GM12864 (cell line): ENCODE data around the gene ERC1.

Experiments used
- DNase-seq: peaks from one replicate; pipeline ENCODE4 v3.0.0-alpha.2; 2011; ENCODE audit warnings: low read depth
- H3K4me3 ChIP-seq: 2 replicates; pipeline ENCODE4 v1.5.1; 2011; ENCODE audit warnings: mild to moderate bottlenecking, low read depth, low read length, control low read depth
- CTCF ChIP-seq: IDR thresholded peaks from 2 replicates; pipeline ENCODE4 v1.5.1; 2011; ENCODE audit warnings: low read depth, mild to moderate bottlenecking, moderate library complexity, low read length, control low read depth, inconsistent platforms; ENCODE audit errors: missing control alignments

Gene ERC1

GRCh38 chr12:1273051-1273450, 282.0 kb downstream of the ERC1 start:
- no peak for DNase-seq
- H3K4me3 ChIP-seq: no peak overlapping the region
- no peak for TF ChIP-seq CTCF

GRCh38 chr12:1277905-1278304, 286.9 kb downstream of the ERC1 start:
- H3K4me3 ChIP-seq: no peak overlapping the region
- no peak for DNase-seq
- TF ChIP-seq CTCF: no peak

- no peak overlapping the region for H3K4me3 ChIP-seq
- no peak for DNase-seq
- no peak for TF ChIP-seq CTCF
Measured at GRCh38 chr12:1279050-1279449, 288.0 kb downstream of the ERC1 start.

- no peak overlapping the region for H3K4me3 ChIP-seq
- no peak for DNase-seq
- TF ChIP-seq CTCF: no peak
Measured at GRCh38 chr12:1280059-1280458, 289.0 kb downstream of the ERC1 start.

GRCh38 chr12:1281683-1282366, 290.8 kb downstream of the ERC1 start:
- DNase-seq: no peak
- no peak overlapping the region for H3K4me3 ChIP-seq
- TF ChIP-seq CTCF: no peak

- H3K4me3 ChIP-seq: no peak overlapping the region
- no peak for DNase-seq
- TF ChIP-seq CTCF: no peak
Measured at GRCh38 chr12:1282670-1283315, 291.8 kb downstream of the ERC1 start.

GRCh38 chr12:1283316-1283715, 292.3 kb downstream of the ERC1 start:
- no peak overlapping the region for H3K4me3 ChIP-seq
- TF ChIP-seq CTCF: no peak
- DNase-seq: no peak
